HepG2 (cell line): ENCODE data around the gene DOC2A. TPM values are rescaled to one million over a fixed set of nuclear protein-coding genes. Genes with fewer than 3 reads are reported as not detected.

ENCODE experiments used
- AFF4 ChIP-seq: sonication (generic); formaldehyde crosslinking; IDR thresholded peaks from 2 replicates; pipeline ENCODE4 v1.4.0; 2020; ENCODE audit warnings: missing genetic modification reagents
- ATF5 ChIP-seq: sonication (generic); formaldehyde crosslinking; IDR thresholded peaks from 2 replicates; pipeline ENCODE4 v1.4.0; 2020; ENCODE audit warnings: mild to moderate bottlenecking, low read depth, missing genetic modification reagents
- FOXK2 ChIP-seq: fragments of 450-650 bp; IDR thresholded peaks from 2 replicates; pipeline ENCODE4 v1.6.1; 2016
- HMGXB4 ChIP-seq, 2 experiments: sonication (generic) in 1 of 2; formaldehyde crosslinking in 1 of 2; IDR thresholded peaks; 2 replicates each; pipeline versions ENCODE4 v1.4.0 to v1.6.1; 2018 to 2020; ENCODE audit warnings: missing genetic modification reagents in 2 of 2, borderline replicate concordance in 1 of 2, low read depth in 1 of 2, mild to moderate bottlenecking in 1 of 2, missing biosample characterization in 1 of 2
- IKZF4 ChIP-seq: sonication (generic); formaldehyde crosslinking; IDR thresholded peaks from 2 replicates; pipeline ENCODE4 v1.5.1; 2020; ENCODE audit warnings: borderline replicate concordance, mild to moderate bottlenecking, low read depth, missing genetic modification reagents; ENCODE audit errors: not compliant biosample characterization
- IRF2 ChIP-seq: IDR thresholded peaks from 2 replicates; pipeline ENCODE4 v1.6.1; 2018; ENCODE audit warnings: missing genetic modification reagents, missing compliant biosample characterization
- KDM5A ChIP-seq: fragments of 200-600 bp; sonication (generic); IDR thresholded peaks from 2 replicates; pipeline ENCODE4 v1.7.0; 2018; ENCODE audit warnings: antibody characterized with exemption, mild to moderate bottlenecking, low read length, borderline replicate concordance
- PRDM4 ChIP-seq: sonication (generic); formaldehyde crosslinking; IDR thresholded peaks from 2 replicates; pipeline ENCODE4 v1.9.0; 2021; ENCODE audit warnings: missing genetic modification reagents, borderline replicate concordance
- TCF7 ChIP-seq: sonication (generic); IDR thresholded peaks from 2 replicates; pipeline ENCODE4 v1.6.1; 2016; ENCODE audit warnings: antibody characterized with exemption, low read depth
- TOE1 ChIP-seq: sonication (generic); formaldehyde crosslinking; IDR thresholded peaks from 2 replicates; pipeline ENCODE4 v1.4.0; 2020; ENCODE audit warnings: mild to moderate bottlenecking, missing genetic modification reagents
- ZNF121 ChIP-seq: sonication (generic); formaldehyde crosslinking; IDR thresholded peaks from 2 replicates; pipeline ENCODE4 v1.5.0; 2020; ENCODE audit warnings: mild to moderate bottlenecking, missing genetic modification reagents
- ZNF264 ChIP-seq: sonication (generic); formaldehyde crosslinking; IDR thresholded peaks from 2 replicates; pipeline ENCODE4 v1.4.0; 2020; ENCODE audit warnings: missing genetic modification reagents
- ZNF274 ChIP-seq: sonication (generic); formaldehyde crosslinking; IDR thresholded peaks from 2 replicates; pipeline ENCODE4 v1.5.1; 2020; ENCODE audit warnings: mild to moderate bottlenecking, missing genetic modification reagents
- ZSCAN29 ChIP-seq: sonication (generic); formaldehyde crosslinking; conservative IDR thresholded peaks from 2 replicates; pipeline ENCODE4 v1.4.0; 2020; ENCODE audit warnings: mild to moderate bottlenecking, missing genetic modification reagents
- polyA plus RNA-seq, 8 experiments: library from polyadenylated mRNA; depleted of rRNA in 3 of 8; stranded (reverse) in 7 of 8; unstranded in 1 of 8; fragments of >200 nt; fragmentation: Illumina TruSeq in 4 of 8; extraction: Trizol in 4 of 8; gene quantifications; 2 replicates each; pipeline versions ENCODE4 v1.2.1 to v1.2.3, GENCODE V29; 2011 to 2016; ENCODE audit warnings: low read depth in 4 of 8, missing spikeins in 1 of 8, mixed read lengths in 1 of 8; ENCODE audit not compliant: insufficient read depth in 1 of 8
- total RNA-seq, 5 experiments: library from RNA; depleted of rRNA; stranded (reverse); fragments of >200 nt; fragmentation: Illumina TruSeq; extraction: Trizol; gene quantifications; 2 replicates each; pipeline ENCODE4 v1.2.3, GENCODE V29; 2016; ENCODE audit warnings: low read depth in 1 of 5
- TF ChIP-seq, protein P1 (sequence below): sonication (generic); formaldehyde crosslinking; IDR thresholded peaks from 2 replicates; pipeline ENCODE4 v1.4.0; 2020; ENCODE audit warnings: missing genetic modification reagents
- TF ChIP-seq, protein P2 (sequence below): sonication (generic); formaldehyde crosslinking; IDR thresholded peaks from 2 replicates; pipeline ENCODE4 v1.4.0; 2020; ENCODE audit warnings: missing genetic modification reagents

The DOC2A gene
- total and polyA plus RNA-seq, 2 of the 13 experiments (the other 11 are each of a cell fraction or from before 2014, with no cell fraction given) = 0.15 to 0.55 TPM

DNA sequence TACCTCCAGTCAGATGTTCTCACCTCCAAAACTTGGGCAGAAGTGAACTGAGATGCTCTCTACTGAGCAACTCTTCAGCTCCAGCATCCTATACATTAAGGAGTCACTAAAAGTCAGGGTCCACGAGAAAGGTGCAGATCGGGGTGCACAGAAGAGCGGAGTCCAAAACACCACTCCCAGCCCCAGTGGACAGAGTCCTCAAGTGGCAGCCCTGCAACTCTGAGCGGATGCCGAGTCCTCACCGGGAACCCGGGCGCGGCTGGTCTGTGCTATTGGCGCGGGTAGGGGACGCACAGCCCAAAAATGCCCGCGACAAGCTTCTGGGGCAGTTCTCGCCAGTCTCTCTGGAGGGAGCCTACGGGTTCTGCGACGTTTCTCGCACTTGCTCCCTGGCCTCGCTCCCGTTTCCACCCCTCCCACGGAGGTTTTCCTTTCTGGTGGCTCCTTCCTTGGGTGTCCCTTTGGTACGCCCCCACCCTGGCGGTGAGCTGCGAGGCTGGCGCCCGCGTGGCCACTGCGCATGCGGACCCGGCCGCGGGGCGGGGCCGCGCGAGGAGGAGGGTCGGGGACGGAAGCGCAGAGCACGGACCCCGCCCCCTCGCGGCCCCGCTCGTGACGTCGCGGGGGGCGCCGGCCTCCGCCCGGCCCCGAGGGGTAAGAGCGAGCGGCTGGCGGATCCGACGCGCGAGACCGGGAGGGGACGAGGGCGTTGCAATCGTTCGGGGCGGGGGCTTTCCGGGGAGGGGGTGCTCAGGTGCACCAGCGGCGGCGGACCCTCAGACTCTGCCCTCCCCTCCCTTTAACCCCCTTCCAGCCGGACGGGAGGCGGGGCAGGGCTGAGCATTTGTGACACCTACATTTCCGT lies 49.1 kb downstream of the DOC2A start, which contains the start of gene TMEM219 (continued):
- TF ChIP-seq AFF4 (CRISPR knock-in tag) (no peak), PRDM4 (CRISPR knock-in tag) (no peak), KDM5A (no peak; the same call in 1 of the 2 replicates), ZSCAN29 (no peak), HMGXB4 (CRISPR knock-in tag; IDR thresholded peaks at IDR 0.05; ENCODE audit: borderline replicate concordance in 1 of 2, low read depth in 1 of 2) (peak; percentile 46 to 49; a peak in 2 of 4 replicates), IRF2 (CRISPR knock-in tag) (peak; percentile 86), TCF7 (no peak), IKZF4 (no peak), TOE1 (CRISPR knock-in tag) (0 out of 2 replicates have a peak, but pooled peaks have one; percentile 65), ZNF264 (no peak), ZNF274 (no peak), ZNF121 (CRISPR knock-in tag) (no peak), ATF5 (no peak), FOXK2 (peak; percentile 73)
- TF ChIP-seq, protein P1, sequence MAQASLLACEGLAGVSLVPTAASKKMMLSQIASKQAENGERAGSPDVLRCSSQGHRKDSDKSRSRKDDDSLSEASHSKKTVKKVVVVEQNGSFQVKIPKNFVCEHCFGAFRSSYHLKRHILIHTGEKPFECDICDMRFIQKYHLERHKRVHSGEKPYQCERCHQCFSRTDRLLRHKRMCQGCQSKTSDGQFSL = peak; percentile 58; the same call in 1 of the 2 replicates
- TF ChIP-seq, protein P2, sequence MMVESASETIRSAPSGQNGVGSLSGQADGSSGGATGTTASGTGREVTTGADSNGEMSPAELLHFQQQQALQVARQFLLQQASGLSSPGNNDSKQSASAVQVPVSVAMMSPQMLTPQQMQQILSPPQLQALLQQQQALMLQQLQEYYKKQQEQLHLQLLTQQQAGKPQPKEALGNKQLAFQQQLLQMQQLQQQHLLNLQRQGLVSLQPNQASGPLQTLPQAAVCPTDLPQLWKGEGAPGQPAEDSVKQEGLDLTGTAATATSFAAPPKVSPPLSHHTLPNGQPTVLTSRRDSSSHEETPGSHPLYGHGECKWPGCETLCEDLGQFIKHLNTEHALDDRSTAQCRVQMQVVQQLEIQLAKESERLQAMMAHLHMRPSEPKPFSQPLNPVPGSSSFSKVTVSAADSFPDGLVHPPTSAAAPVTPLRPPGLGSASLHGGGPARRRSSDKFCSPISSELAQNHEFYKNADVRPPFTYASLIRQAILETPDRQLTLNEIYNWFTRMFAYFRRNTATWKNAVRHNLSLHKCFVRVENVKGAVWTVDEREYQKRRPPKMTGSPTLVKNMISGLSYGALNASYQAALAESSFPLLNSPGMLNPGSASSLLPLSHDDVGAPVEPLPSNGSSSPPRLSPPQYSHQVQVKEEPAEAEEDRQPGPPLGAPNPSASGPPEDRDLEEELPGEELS (CRISPR knock-in tag) = 0 out of 2 replicates have a peak, but pooled peaks have one; percentile 31
